G401.6 (cell line): ENCODE measurements around the gene NTN1.

Experiments
- FAIRE-seq: peaks from 2 replicates; lab custom pipeline; 2012; peaks lifted over from hg19 to GRCh38; lab: Jason Lieb, UNC

The NTN1 gene

DNA sequence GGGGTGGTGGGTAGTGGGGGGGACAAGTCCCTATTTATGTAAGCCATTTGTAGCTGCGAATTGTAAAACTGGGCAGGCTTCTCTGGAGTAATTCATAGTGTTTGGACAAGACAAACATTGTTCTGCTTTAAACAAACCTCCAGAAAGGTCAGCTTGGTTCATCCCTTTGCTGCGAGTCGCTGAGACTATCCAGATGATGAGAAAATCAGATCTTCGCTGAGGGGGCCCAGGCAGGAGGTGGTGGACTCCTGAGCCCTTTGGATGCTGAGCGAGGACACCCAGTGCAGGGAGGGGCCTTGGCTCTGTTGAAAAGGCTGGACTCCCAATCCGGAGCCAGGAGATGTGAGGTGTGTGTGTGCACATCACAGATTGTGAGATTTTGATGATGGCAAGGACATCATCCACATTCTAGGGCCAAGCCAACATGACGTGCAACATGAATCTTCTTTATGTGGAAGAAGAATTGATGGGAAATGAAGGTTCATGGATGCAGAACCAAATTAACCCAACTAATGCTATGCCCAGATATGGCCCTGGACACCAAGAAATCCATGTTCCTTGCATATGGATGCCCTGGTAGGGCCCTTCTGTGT, 15.0 kb upstream of the NTN1 start:
- FAIRE-seq: no peak

DNA sequence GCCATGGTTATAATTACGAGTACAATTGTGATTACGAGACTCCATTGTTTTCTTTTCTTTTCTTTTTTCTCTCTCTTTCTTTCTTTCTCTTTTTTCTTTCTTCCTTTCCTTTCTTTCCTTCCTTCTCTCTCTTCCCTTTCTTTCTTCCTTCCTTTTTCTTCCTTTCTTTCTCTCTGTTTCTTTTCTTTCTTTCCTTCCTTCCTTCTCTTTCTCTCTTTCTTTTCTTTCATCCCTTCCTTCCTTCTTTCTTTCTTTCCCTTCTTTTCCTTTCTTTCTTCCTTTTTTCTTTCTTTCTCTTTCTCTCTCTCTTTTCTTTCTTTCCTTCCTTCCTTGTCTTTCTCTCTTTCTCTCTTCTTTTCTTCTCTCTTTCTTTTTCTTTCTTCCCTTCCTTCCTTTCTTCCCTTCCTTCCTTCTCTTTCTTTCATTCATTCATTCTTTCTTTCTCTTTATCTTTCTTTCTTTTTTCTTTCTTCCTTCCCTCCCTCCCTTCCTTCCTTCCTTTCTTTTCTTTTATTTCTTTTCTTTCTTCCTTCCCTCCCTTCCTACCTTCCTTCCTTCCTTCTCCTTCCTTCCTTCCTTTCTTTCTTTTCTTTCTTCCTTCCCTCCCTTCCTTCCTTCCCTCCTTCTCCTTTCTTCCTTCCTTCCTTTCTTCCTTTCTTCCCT, 14.1 kb upstream of the NTN1 start:
- no peak for FAIRE-seq

DNA sequence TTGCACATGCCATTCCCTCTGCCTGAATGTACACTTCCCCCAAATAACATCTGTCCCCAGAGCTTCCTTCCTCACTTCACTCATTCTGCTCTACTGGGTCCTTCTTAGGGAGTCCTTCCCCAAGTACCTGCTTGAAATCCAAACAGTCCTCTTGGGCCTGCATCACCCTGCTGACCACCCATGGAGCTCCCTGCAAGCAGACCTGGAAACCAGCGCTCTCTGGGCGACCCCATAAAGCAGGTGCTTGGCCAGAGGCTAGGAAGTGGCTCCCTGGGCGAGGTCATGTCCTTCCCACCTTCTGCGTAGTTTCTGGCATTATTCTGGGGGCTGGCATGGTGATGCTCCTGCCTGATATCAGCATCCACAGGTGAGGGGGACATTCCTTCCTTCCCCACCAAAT, 12.2 kb upstream of the NTN1 start:
- FAIRE-seq: no peak

DNA sequence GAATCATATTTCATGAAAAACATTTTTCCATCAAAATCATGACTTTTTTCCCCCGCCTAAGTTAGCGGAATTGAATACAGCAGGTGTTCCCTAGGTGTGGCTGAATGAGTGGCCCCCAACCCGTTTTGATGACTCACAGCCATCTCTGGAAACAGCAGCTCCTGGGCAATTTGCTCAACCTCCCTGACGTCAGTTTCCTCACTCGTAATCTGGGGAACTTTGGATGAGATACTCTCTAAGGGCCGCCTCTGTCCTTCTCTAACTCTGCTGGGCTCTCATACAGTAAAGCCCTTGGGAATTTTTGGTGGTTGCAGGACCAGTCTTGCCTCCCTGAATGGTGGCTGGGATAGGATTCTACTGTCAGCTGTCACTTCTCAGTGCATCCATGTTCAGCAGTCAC, 11.6 kb upstream of the NTN1 start:
- no peak for FAIRE-seq

DNA sequence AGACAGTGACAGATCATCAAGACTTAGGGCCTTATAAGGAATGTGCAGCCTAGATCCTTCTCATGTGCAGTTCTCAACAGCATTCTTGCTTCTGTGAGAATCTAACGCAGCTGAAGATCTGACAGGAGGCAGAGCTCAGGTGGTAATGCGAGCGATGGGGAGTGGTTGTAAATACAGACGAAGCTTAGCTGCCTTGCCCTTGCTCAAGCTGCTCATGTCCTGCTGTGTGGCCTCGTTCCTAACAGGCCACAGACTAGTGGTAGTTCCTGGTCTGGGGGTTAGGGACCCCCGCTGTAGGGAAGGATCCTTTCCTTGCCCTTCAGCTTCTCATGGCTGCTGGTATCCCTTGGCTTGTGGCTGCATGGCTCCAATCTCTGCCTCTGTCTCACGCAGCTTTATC, 10.3 kb upstream of the NTN1 start:
- no peak for FAIRE-seq

DNA sequence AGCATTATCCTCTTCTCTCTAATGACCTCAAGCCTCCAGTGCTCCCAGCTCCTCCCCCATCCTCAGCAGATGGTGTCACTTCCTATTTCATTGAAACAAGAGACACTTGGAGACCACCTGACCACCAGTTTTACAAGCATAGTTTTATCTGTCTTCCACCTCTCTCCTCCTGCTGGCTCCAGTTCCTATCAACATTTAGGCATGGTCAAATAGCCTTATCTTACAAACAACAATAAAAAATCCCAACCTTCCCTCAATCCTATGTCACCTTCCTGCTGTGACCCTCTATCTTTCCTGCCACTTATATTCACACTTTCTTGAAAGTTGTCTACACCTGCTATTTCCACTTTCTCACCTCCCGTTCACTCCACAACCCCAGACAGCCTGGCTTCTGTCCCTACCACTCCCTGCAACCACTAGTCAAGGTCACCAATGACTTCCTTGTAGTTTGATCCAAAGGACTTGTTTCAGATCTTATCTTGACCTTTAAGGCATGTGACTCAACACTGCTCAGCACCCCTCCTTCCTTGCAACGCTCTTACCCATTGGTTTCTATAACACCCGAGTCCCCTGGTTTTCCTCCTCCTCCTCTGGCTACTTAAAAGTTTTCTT, 4.3 kb upstream of the NTN1 start:
- no peak for FAIRE-seq

DNA sequence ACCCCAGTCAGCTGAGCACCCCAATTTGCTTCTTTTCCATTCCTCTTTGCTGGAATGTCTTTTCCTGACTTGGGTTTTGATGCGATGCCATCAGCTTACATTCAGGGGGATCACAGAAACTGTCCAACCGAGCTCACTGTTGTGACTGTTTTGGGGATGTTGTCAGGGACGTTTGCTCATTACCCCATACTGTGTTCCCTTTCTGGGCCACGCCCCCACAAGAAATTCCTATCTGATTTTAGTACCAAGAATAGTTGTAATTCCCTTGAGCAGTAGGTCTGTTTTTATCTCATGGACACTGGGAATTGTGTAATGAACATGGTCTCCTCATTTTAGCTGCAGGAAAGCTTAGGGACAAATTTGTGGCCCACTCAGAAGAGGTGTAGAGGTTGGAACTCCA, 2.6 kb upstream of the NTN1 start:
- FAIRE-seq: no peak

DNA sequence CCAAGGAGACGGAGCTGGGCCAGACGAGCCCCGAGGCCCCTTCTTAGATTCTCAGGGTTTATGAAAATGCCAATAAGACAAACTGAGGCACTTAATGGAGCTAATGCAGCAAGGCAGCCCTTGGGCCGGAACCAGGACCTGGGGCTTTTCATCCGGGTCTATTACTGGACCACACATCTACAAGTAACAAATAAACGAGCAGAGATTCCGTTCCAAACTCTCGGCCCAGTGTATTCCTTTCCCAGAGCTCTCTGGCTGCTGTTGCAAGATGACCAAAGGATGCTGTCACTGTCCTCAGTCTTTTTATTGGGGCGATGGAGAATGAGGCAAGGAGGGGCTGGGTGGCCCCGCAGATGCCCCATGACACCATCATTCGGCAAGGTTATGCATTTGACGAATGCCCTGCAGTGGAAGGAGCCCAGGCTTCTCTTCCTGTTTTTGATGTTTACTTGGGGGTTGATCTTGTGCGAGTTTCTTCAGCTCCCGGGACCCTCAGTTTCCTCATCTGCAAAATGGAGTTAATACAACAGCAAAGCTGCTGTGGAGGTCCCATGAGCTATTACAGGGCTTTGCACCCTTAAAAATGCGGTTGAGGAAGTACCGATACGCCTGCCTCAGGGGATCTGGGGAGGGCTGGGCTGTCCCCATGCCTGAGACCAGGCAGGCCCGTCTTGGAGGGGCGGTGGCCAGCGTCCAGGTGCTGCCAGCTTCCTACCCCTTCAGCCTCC, 1.1 kb upstream of the NTN1 start:
- no peak for FAIRE-seq

DNA sequence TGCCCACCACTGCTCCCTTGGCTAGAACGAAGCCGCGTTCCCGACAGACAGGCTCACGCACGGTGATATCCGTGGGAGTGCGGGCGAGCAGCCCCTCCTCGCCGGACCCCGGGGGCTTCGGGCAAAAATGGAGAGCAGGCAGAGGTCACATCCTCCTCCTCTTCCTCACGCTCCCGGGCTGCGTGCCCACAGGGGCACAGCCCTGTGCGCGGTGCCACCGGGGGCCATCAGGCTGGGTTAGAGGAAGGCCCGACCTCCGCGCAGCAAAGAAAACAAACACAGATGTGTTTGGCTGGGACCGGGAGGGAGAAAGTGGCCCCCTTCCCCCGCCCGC, 519 bp upstream of the NTN1 start:
- FAIRE-seq: no peak

DNA sequence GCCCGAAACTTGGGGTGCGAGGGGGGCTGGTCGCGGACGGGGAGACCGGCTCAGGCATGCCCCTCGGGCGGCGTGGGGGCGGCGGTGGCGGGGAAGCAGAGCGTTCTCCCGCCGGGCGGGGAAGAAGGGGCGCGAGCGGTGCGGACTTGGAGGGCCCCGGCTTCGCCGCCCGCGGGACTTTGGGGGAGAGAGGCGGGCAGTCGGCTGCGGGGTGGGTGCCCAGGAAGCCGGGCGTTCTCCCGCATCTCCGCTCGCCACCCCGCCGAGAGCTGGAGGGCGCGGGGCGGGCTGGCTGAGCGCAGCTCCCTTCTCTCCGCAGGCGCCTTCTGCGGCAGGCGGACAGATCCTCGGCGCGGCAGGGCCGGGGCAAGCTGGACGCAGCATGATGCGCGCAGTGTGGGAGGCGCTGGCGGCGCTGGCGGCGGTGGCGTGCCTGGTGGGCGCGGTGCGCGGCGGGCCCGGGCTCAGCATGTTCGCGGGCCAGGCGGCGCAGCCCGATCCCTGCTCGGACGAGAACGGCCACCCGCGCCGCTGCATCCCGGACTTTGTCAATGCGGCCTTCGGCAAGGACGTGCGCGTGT, 772 bp downstream of the NTN1 start:
- no peak for FAIRE-seq

DNA sequence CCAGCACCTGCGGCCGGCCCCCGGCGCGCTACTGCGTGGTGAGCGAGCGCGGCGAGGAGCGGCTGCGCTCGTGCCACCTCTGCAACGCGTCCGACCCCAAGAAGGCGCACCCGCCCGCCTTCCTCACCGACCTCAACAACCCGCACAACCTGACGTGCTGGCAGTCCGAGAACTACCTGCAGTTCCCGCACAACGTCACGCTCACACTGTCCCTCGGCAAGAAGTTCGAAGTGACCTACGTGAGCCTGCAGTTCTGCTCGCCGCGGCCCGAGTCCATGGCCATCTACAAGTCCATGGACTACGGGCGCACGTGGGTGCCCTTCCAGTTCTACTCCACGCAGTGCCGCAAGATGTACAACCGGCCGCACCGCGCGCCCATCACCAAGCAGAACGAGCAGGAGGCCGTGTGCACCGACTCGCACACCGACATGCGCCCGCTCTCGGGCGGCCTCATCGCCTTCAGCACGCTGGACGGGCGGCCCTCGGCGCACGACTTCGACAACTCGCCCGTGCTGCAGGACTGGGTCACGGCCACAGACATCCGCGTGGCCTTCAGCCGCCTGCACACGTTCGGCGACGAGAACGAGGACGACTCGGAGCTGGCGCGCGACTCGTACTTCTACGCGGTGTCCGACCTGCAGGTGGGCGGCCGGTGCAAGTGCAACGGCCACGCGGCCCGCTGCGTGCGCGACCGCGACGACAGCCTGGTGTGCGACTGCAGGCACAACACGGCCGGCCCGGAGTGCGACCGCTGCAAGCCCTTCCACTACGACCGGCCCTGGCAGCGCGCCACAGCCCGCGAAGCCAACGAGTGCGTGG, 1.5 kb downstream of the NTN1 start:
- FAIRE-seq: no peak

DNA sequence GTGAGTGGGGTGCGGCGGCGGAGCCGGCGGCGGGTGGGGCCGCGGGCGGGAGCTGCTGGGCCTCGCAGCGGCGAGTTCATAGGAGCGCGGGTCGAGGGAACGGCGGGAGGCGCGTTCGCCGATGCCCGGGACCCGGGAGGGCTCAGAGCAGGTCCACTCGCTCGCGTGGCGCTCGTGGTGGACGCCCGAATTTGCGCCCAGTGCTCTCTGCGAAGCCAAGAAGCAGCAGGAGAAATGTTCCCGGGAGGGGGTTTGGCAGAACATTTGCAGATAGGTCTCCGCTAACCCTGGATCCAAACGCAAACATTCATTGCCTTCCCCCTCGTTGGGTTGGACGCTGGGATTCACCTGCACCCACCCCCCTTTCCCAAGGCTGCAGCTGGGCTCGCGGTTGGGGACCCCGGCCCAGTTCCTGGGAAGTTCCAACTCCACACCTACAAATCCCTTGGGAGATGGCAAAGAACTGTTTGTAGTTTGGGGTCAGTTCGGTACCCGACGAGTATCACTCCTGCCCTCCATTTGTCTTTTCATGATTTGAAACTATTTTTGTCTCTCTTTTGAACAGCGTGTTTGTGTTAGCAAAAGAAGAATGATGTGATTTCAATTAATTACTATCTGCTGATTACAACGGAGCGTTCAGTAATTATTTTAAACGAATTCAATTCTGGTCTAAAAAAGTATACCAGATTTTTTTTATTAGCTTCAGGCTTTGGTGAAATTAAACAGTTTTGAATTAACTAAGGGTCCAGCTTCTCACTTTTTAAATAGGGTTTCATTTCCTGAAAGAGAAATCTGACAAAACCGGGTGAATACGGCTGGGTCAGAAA, 2.3 kb downstream of the NTN1 start:
- FAIRE-seq: no peak

DNA sequence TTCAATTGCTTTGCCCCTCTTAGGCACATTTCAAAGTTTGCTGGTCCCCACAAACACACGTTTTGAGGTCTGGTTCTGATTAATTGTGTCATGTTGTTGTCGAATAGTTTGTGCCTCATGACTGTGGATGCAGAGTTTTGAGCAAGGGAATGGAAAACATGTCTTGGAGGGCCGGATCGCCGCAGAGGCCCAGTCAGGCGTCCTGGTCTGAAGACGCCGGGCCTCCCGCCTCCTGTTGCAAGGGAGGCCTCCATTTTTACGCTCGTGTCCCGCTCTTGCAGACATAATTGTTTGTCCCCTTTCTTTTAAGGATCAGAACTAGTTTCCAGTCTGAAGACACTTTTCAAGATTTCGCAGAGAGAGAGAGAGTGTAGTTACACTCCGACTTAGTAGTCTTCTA, 3.2 kb downstream of the NTN1 start:
- no peak for FAIRE-seq

DNA sequence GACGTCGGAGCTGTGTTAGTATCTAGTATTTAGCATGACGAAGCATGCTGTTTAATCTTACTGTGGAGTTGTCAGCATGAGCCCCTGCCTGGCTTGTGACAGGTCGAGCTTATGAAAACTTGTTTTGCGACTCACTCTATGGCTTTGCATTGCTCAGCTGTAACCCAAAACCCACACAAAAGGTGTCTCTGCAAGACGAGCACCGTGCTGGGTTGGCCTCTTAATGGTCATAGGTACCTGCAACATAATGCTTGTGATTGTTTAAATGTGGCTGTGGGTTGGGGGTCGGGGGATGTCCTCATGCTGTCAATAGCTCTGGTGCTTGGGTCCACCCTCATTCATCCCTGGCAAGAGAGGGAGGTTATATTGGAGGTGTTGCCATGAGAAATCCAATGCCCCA, 5.4 kb downstream of the NTN1 start:
- no peak for FAIRE-seq

DNA sequence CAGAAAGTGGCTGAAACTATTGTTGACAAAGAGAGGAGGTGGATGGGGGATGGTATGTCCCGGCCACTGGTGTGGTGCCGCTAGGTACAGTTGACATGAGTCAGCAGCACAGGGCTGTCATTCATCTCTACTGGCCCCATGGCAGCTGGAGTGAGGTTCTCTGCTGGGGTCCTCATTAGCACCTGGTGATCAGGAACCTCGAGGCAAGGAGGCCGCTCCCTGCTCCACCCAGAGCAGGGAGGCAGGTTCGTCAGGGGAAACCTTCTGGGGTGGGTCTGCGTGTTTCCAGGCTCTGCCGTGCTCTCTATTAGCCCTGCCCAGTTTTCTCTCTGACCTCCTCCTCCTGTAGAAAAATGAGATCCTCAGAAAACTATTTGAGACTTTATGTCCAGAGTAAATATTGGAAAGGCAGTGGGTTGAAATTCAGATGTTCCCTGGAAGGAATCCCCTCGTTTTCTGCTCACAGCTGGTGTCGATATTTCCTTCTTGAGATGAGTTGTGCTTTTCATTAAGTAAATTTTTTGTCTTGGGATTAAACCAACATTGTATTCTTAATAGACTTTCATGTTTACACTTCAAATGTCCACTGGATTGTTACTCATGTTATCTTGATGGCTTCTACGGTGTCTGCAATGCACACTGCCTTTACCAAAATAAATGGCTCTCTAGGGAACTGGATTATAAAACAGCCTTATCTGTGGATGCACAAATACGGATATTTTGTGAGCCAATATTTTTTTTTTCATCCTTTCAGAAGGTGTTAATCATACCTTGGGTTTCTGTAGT, 7.1 kb downstream of the NTN1 start:
- no peak for FAIRE-seq

DNA sequence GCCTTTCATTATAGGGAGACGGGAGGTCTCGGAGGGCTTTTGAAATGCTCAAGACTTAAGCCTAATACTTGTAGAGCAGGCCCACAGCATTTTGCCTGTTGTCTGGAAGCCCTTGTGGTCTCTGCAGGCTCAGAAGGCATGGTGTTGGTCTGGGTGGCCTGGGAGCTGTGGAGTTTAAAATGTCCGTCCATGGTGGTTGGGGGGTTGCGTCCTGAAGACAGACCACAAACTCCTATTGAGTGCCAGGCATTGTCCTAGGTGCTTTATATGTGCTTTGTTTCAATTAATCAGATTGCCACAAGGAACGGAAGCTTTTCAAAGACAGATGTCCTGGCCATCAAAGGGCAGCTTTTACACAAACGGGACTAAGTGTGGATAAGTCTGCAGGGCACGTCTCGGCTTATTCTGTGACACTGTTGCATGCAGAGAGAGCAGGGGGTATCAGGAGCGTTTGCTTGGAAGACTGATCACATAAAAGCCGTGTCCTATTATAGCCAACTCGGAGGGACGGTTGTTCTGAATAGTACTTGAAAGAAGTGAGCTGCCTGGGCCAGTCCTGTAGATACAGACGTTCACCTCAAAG, 7.8 kb downstream of the NTN1 start:
- no peak for FAIRE-seq

DNA sequence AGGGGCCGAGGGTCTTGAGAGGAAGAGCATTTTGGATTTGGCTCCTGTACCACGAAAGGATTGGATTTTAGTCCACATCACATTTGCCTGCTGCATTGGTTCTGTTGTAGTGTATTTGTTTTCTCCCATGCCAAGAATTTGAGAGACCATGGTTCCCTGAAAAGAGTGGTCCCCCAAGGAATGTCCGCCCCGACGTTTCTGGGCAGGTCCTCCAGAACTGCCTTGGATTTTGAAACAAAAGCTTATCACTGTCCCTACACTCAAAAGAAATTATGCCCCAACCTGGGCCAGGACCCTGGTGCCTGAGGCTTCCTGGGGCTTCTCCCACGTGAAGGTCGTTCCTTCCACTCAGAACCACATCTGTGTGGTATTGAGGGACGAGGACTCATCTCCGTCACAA, 10.8 kb downstream of the NTN1 start:
- FAIRE-seq: no peak

DNA sequence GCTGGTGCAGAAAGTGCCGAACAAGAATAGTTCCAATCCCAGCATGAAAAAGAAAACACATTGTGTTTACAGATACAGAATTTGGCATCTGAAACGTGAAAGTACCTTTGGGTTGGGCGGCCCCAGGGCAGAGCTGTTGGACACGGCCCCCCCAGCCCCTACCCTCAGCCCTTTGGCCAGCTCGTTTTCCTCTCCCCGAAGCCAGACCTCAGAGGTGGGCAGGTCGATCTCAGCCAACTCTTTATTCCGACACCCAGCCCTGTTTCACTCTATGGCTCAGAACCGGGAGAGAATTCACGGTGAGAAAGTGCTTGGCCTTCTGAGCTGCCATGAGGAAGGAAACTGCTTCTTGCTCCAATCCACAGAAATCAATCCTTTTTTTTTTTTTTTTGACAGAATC, 11.3 kb downstream of the NTN1 start:
- no peak for FAIRE-seq

DNA sequence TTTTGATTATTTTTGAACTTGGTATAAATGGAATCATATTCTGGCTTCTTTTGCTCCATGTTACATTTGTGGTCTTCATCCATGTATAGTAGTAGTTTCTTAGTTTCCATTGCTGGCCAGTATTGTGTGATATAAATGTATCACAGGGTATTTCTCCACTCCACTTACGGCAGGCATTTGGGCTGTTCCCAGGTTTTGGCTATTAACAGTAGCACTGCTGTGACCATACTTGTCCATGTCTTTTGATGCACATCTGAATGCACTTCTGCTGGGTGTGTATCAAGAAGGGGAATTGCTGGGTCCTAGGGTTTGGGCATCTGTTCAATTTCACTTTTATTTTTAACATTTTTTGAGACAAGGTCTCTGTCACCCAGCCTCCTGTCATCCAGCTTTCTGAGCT, 13.9 kb downstream of the NTN1 start:
- FAIRE-seq: no peak

DNA sequence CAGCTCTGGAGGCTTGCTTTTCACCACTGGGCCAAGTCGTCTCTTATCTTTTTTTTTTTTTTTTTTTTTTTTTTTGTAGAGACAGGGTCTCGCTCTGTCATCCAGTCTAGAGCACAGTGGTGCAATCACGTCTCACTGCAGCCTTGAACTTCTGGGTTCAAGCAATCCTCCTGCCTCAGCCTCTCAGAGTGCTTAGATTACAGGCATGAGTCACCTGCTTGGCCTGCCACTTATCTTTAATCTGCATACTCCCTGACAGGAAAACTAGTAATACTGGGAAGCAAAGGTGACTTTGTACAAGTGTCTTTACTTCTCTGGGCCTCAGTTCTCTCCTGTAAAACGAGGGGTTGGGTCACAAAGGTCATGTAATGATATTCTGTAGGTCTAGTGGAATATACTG, 15.0 kb downstream of the NTN1 start:
- no peak for FAIRE-seq
